GM12873 (cell line): ENCODE results near the gene ST8SIA6.

Experiments
- CTCF ChIP-seq: IDR thresholded peaks from 2 replicates; pipeline ENCODE4 v1.5.1; 2012; ENCODE audit warnings: low read depth, mild to moderate bottlenecking, moderate library complexity, low read length, control low read depth; ENCODE audit not compliant: insufficient read depth; ENCODE audit errors: missing control alignments

ST8SIA6 gene

GRCh38 chr10:17286562-17287550 is 167.5 kb downstream of the ST8SIA6 start:
- no peak for TF ChIP-seq CTCF

DNA sequence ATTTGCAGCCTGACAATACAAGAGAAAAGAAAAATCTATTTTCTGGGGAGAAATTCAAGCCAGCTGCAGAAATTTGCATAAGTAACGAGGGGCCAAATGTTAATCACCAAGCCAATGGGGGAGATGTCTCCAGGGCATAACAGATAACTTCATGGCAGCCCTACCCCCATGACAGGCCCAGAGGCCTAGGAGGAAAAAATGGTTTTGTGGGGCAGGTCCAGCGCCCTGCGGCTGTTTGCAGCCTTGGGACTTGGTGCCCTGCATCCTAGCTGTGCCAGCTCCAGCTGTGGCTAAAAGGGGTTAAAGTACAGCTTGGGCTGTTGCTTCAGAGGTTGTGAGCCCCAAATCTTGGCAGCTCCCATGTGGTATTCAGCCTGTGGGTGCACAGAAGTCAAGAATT is 172.1 kb downstream of the ST8SIA6 start:
- no peak for TF ChIP-seq CTCF

- TF ChIP-seq CTCF, result no peak
These were observed 175.7 kb downstream of the ST8SIA6 start for GRCh38 chr10:17278607-17279240.

GRCh38 chr10:17276756-17277424 is 177.5 kb downstream of the ST8SIA6 start:
- no peak for TF ChIP-seq CTCF

GRCh38 chr10:17273403-17273802 is 181.0 kb downstream of the ST8SIA6 start:
- no peak for TF ChIP-seq CTCF

DNA sequence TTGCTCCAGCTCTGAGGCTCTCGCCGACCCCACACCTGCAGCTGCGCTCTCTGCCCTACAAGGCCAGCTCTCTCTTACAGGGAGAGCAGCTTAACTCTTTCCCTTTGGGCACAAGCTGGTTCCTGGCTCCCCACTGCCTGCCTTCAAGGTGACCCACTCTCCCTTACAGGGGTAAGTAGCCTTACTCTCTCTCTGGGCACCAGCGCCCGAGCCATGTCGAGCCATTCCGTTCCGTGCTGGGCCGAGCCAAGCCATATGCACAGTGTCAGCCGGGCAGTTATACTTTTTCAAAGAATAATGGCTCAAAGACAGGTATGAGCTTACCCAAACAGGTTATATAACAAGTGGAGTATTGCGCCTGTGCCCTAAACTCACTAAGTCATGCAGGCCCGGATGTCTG is 181.7 kb downstream of the ST8SIA6 start:
- TF ChIP-seq CTCF, result no peak
